HUES64 (cell line): ENCODE measurements around the gene SH3GLB2.

ENCODE experiments used
- H3K27ac ChIP-seq: 2 replicates; pipeline ENCODE4 v1.7.0; 2013; ENCODE audit warnings: low read depth, low read length, inconsistent platforms
- H3K27me3 ChIP-seq: 2 replicates; pipeline ENCODE4 v1.6.1; 2013; ENCODE audit warnings: mild to moderate bottlenecking, low read length; ENCODE audit not compliant: insufficient read depth
- H3K36me3 ChIP-seq: 2 replicates; pipeline ENCODE4 v1.6.1; 2013; ENCODE audit warnings: mild to moderate bottlenecking, low read length; ENCODE audit not compliant: insufficient read depth
- H3K4me1 ChIP-seq: 2 replicates; pipeline ENCODE4 v1.6.1; 2013; ENCODE audit warnings: mild to moderate bottlenecking, low read length, moderate library complexity; ENCODE audit not compliant: insufficient read depth
- H3K4me3 ChIP-seq: 2 replicates; pipeline ENCODE4 v1.5.1; 2013; ENCODE audit warnings: mild to moderate bottlenecking, low read length, moderate library complexity
- H3K9ac ChIP-seq: 2 replicates; pipeline ENCODE4 v1.6.1; 2013; ENCODE audit warnings: mild to moderate bottlenecking, low read depth, low read length
- H3K9me3 ChIP-seq: 2 replicates; pipeline ENCODE4 v1.6.1; 2013; ENCODE audit warnings: low read depth, low read length; ENCODE audit not compliant: insufficient read depth
- WGBS: fragments of 150-250, 120-280 bp; methylation state at CpG from one replicate; pipeline ENCODE4 v1.1.7; 2013; ENCODE audit warnings: missing lambda C conversion rate; 5-methylcytosine and 5-hydroxymethylcytosine counted together

SH3GLB2 gene

DNA sequence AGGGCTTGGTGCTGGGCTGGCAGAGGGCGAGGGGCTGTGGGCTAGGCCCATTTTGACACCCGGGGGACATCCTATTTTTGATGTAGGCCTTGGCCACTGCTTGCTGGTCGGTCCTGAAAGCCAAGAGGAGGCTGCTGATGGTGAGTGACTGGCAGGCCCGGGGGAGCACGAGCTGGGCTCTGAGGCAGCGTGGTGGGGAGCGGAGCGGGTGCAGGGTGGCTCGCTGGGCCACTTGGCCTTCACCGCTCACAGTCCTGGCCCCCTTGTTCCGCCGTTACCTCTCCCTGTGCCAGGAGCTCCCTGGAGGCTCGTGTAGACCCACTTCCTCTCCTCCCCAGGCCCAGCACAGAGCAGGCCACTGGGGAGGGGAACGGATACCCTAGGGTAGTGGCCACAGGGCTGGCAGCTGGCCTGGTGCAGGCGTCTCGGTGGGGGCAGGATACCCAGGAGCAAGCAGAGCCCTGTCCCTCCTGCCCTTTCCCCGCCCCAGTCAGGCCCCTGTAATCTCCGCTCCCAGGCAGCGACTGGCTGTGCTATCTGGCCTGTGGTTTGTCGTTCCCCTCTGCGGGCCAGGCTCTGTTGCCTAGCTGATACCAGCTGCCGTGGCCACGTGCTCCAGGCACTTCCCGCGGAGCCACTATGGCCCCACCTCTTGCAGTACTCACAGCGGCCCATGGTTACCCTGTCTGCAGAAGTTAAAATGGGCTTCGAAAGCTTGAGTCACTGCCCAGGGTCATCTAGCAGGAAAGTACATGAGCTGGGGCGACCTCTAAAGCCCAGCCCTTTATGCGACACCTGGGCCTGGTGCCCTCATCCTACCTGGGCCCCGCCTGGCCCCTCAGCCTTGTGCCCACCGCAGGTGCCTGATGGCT is 41.1 kb upstream of the SH3GLB2 start:
- no peaks in the 10 kb centered on the region for H3K9me3 ChIP-seq
- peaks cover 37% of the 10 kb centered on the region for H3K36me3 ChIP-seq
- H3K27me3 ChIP-seq, result no peaks in the 10 kb centered on the region
- WGBS, result 93% methylated on average over 31 of the region's 31 CpGs
- H3K4me3 ChIP-seq, result no peak overlapping the region
- H3K9ac ChIP-seq, result no peak overlapping the region
- H3K27ac ChIP-seq, result no peak overlapping the region
- peaks cover 15% of the 10 kb centered on the region for H3K4me1 ChIP-seq

DNA sequence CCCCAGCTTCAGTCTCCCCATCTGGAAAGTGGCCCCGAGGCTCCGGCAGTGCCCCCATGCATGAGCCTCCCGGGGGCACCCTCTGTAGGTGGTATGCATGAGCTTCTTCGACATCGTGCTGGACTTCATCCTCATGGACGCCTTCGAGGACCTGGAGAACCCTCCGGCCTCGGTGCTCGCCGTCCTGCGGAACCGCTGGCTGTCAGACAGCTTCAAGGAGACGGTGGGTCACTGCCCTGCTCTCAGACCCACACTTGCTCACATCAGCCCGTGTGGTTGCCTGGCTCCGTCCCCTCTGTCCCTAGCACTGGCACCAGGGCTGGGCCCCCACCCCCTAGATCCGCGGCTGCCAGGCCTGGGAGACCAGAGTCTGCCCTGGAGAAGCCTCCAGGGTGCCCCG is 40.0 kb upstream of the SH3GLB2 start:
- Histone ChIP-seq H3K36me3 (peaks cover 46% of the 10 kb centered on the region), H3K9ac (no peak overlapping the region), H3K27ac (no peak overlapping the region), H3K4me3 (no peak overlapping the region), H3K9me3 (no peaks in the 10 kb centered on the region), H3K27me3 (no peaks in the 10 kb centered on the region), H3K4me1 (peaks cover 15% of the 10 kb centered on the region)
- WGBS, result 94% methylated on average over 19 of the region's 19 CpGs

DNA sequence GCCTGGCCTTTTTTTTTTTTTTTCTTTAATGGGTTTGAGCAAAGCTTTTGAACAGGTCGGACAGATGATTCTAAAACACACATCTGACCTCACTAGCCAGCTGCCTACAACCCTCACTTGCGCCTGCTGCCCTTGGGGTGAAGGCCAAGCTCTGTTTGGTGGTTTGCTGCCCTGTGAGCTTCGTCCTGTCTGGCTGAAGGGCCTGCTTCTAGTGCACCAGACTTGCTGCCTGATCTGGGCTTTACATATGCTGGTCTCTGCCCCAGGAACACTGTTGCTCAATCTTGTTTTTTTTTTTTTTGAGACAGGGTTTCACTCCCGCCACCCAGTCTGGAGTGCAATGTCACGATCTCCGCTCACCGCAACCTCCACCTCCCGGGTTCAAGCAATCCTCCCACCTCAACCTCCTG is 36.4 kb upstream of the SH3GLB2 start:
- no peaks in the 10 kb centered on the region for H3K27me3 ChIP-seq
- no peak overlapping the region for H3K4me3 ChIP-seq
- H3K9ac ChIP-seq, result no peak overlapping the region
- 96% methylated on average over 8 of the region's 8 CpGs for WGBS
- no peaks in the 10 kb centered on the region for H3K4me1 ChIP-seq
- no peak overlapping the region for H3K27ac ChIP-seq
- no peaks in the 10 kb centered on the region for H3K9me3 ChIP-seq
- H3K36me3 ChIP-seq, result peaks cover 66% of the 10 kb centered on the region

DNA sequence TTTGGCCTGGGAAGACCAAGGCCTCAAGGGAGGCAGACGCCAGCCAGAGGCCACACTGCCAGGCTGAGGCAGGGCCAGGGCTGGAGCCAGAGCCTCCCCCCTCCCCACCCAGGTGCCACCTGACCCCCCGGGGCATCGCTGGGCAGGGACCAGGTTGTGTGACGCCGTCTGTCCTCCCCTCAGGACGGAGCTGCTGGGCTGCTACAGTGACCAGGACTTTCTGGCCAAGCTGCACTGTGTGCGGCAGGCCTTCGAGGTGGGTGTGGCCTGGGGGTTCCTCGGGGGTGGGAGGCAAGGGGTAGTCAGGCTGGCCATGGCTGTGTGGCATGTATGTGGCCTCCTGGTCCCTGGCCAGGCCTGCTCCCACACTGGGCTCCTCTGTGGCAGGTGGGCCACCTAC is 34.9 kb upstream of the SH3GLB2 start:
- no peak overlapping the region for H3K9ac ChIP-seq
- H3K27ac ChIP-seq, result no peak overlapping the region
- H3K27me3 ChIP-seq, result no peaks in the 10 kb centered on the region
- H3K4me1 ChIP-seq, result no peaks in the 10 kb centered on the region
- 91% methylated on average over 9 of the region's 9 CpGs for WGBS
- no peak overlapping the region for H3K4me3 ChIP-seq
- H3K9me3 ChIP-seq, result no peaks in the 10 kb centered on the region
- peaks cover 70% of the 10 kb centered on the region for H3K36me3 ChIP-seq

DNA sequence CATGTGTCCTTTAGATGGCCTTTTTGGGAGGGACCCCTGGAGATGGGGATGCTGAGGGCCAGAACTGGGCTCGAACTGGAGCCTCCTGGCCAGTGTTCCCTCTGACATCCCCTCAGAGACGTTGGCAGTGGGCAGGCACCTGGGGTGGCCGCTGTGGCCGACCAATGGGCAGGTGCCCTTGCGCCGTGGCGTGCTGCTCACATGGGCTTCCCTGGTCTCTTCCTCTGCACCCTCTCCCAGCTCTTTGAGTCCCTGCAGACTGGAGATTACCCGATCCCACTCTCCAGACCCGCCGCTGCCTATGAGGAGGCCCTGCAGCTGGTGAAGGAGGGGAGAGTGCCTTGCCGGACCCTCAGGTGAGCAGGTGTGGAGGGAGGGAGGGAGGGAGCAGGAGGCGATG is 32.9 kb upstream of the SH3GLB2 start:
- Histone ChIP-seq H3K27ac (no peak overlapping the region), H3K27me3 (no peaks in the 10 kb centered on the region), H3K9me3 (no peaks in the 10 kb centered on the region), H3K4me3 (no peak overlapping the region), H3K36me3 (peaks cover 63% of the 10 kb centered on the region), H3K9ac (no peak overlapping the region), H3K4me1 (no peaks in the 10 kb centered on the region)
- 94% methylated on average over 12 of the region's 12 CpGs for WGBS

DNA sequence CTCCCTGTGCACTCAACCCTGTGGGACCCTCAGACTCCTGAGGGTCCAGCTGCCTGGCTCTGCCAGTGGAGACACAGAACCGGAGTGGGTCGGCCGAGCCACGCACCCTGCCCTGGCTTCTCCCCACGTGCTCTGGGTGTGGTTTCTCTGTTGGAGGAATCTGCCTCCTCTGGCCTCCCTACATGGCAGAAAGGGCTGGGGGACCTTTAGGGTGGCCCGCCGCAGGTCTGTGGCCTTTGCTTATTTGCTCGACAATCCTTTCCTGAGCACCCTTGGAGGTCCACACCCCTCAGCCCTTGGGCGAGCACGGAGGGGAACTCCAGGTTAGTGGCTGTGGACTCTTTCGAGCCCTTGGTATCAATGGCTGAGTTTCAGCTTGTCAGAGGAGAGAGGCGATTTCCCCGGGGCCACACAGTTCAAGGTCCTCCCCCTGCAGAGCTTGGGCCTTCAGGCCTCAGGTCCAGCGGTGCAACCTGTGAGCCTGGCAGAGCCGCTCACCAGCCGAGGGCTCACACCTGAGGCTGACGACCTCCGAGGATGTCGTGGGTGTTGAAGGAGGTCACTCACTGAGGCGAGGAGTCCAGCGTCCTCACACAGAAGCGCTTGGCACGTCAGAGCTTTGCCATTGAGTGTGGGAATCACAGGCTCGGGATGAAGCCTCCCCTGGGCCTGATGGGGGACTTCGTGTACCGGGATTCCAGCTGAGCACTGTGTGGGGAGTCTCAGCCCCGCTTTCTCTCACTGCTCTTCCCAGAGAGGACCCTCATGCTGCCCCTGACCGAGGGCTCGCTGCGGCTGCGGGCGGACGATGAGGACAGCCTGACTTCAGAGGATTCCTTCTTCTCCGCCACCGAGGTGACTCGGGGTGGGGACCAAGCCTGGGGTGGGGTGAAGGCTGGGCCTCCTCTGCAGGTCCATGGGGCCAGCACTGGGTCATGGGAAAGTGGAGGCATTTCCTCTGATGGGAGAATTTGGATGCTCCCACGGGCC is 32.0 kb upstream of the SH3GLB2 start:
- 96% methylated on average over 37 of the region's 37 CpGs for WGBS
- Histone ChIP-seq H3K4me1 (no peaks in the 10 kb centered on the region), H3K4me3 (no peak overlapping the region), H3K9ac (no peak overlapping the region), H3K36me3 (peaks cover 59% of the 10 kb centered on the region), H3K27me3 (no peaks in the 10 kb centered on the region), H3K27ac (no peak overlapping the region), H3K9me3 (no peaks in the 10 kb centered on the region)

DNA sequence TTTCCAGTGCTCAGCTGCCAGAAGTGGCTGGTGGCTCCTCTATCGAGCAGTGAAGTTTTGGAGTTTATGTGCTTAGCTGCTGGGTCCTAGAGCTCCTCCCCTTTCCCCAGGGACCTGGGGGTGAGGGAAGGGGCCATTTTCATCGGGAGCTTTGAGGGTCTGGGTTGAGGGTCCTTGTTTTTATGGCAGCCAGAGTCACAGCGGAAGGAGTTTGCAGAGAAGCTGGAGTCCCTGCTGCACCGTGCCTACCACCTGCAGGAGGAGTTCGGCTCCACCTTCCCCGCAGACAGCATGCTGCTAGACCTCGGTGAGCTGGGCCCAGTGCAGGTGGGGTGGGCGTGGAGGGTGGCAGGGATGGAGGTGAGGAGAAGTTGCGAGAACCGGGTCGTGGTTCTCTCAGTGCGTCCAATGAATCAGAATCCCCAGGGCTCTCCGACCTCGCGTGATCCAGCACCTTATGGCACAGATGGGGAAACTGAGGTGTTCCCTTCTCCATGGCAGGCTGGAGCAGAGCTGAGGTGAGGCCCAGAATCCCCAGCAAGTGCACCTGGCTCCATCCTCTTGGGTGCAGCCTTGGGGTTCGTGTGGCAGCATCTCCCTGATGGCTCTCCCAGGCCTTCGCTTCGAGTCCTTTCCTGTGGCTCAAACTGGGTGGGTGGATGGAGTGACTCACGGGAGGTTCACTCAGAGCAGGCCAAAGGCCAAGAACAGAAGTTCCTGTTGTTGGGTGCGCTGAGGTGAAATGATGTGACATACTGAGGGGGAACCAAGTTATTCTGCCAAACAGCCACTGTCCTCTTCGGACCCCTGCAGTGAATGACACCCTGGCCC is 31.0 kb upstream of the SH3GLB2 start:
- H3K36me3 ChIP-seq, result peaks cover 56% of the 10 kb centered on the region
- whole genome bisulfite sequencing, result 92% methylated on average over 21 of the region's 21 CpGs
- H3K4me1 ChIP-seq, result no peaks in the 10 kb centered on the region
- no peaks in the 10 kb centered on the region for H3K9me3 ChIP-seq
- H3K4me3 ChIP-seq, result no peak overlapping the region
- no peak overlapping the region for H3K9ac ChIP-seq
- no peaks in the 10 kb centered on the region for H3K27me3 ChIP-seq
- H3K27ac ChIP-seq, result no peak overlapping the region

DNA sequence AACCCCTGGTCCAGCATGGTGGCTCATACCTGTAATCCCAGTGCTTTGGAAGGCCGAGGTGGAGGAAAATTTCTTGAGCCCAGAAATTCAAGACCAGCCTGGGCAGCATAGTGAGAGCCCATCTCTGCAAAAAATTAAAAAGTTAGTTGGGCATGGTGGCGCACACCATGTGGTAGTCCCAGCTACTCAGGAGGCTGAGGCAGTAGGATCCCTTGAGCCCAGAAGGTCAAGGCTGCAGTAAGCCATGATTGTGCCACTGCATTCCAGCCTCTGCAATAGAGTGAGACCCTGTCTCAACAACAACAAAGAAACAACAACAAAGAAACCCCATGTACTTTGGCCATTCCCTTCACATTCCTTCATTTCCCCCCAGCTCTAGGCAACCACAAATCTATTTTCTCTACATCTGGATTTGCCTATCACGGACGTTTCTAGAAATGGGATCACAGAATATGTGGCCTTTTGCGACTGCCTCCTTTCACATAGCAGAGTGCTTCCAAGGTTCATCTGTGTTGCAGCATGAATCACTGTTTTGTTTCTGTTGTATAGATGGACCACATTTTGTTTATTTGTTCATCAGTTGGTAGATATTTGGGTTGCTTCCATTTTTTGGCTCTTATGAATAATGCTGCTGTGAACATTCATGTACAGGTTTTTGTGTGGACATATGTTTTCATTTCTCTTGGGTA is 26.2 kb upstream of the SH3GLB2 start:
- no peak overlapping the region for H3K4me3 ChIP-seq
- no peak overlapping the region for H3K9ac ChIP-seq
- H3K9me3 ChIP-seq, result no peaks in the 10 kb centered on the region
- no peaks in the 10 kb centered on the region for H3K27me3 ChIP-seq
- no peaks in the 10 kb centered on the region for H3K4me1 ChIP-seq
- H3K36me3 ChIP-seq, result peaks cover 39% of the 10 kb centered on the region
- no peak overlapping the region for H3K27ac ChIP-seq
- WGBS, result 95% methylated on average over 5 of the region's 5 CpGs

DNA sequence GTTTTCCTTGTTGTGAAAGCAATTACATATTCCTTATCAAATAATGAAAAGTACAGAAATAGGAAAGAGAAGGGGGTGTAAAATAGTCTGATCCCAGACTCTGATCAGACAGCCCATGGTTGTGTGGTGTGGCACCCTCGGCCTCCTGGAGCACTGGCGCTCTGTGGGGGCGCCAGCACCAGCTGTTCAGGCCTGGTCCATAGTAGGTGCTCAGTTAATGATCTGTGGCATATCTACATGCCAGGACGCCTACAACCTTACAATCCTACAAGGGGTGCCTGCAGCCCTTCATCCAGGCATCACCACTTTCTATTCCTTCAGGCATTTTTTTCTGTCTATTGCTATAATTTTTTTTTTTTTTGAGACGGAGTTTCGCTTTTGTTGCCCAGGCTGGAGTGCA is 24.9 kb upstream of the SH3GLB2 start:
- H3K27ac ChIP-seq, result no peak overlapping the region
- no peak overlapping the region for H3K4me3 ChIP-seq
- H3K36me3 ChIP-seq, result peaks cover 43% of the 10 kb centered on the region
- no peaks in the 10 kb centered on the region for H3K27me3 ChIP-seq
- no peak overlapping the region for H3K9ac ChIP-seq
- H3K4me1 ChIP-seq, result no peaks in the 10 kb centered on the region
- H3K9me3 ChIP-seq, result no peaks in the 10 kb centered on the region
- 95% methylated on average over 6 of the region's 6 CpGs for WGBS

DNA sequence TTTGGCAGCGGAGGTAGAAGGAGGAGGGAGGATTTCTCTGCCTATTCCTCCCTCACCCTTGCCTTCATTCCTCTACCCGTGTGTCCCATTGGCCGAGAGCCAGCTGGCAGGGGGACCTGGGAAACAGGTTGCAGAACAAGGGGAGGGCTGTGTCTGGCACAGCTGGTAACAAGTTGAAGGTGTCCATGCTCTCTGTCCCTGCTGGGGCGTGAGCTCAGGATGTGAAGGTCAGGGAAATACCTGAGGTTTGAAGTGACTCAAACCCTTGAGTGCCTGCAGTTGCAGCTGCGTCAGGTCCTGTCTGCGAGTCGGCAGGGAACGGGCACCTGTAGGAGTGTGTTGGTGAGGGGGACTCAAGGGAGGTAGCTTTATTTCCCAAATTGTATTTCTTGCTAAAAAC is 24.5 kb upstream of the SH3GLB2 start:
- H3K27ac ChIP-seq, result no peak overlapping the region
- WGBS, result 89% methylated on average over 7 of the region's 8 CpGs

More for the DNA sequence above, 24.5 kb upstream of the SH3GLB2 start:
- H3K4me1 ChIP-seq, result no peaks in the 10 kb centered on the region
- H3K9ac ChIP-seq, result no peak overlapping the region
- H3K36me3 ChIP-seq, result peaks cover 47% of the 10 kb centered on the region
- no peak overlapping the region for H3K4me3 ChIP-seq
- H3K9me3 ChIP-seq, result no peaks in the 10 kb centered on the region
- H3K27me3 ChIP-seq, result no peaks in the 10 kb centered on the region
